Neuron (in vitro differentiated cells): Measurements from ENCODE around the gene NEURL3.
"Not testable (repeated sequence)": the region's sequence is repeated elsewhere in the genome, so short reads cannot be mapped to it uniquely, and the experiment has no call there.

ENCODE experiments used
- H2AFZ ChIP-seq: one replicate; pipeline ENCODE4 v1.6.1; 2013; ENCODE audit warnings: low read depth, mild to moderate bottlenecking, inconsistent platforms, low read length, moderate library complexity
- H3K27me3 ChIP-seq: one replicate; pipeline ENCODE4 v1.6.1; 2013; ENCODE audit warnings: low read length; ENCODE audit not compliant: insufficient read depth
- H3K36me3 ChIP-seq: one replicate; pipeline ENCODE4 v1.6.1; 2013; ENCODE audit warnings: low read length; ENCODE audit not compliant: insufficient read depth
- H3K4me1 ChIP-seq: one replicate; pipeline ENCODE4 v1.6.1; 2013; ENCODE audit warnings: low read length; ENCODE audit not compliant: insufficient read depth
- H3K4me3 ChIP-seq: 2 replicates; pipeline ENCODE4 v1.5.1; 2013; ENCODE audit warnings: mild to moderate bottlenecking, low read length, moderate library complexity
- H3K9me3 ChIP-seq: one replicate; pipeline ENCODE4 v1.6.1; 2013; ENCODE audit warnings: low read length

NEURL3 gene

GRCh38 chr2:96505231-96505889, at the start of gene NEURL3:
Gene NEURL3, minus strand, starts transcription at chr2:96505357. Its CDS starts 71 bp downstream, at chr2:96505286.
- Histone ChIP-seq H3K27me3 (peaks cover 4% of the 10 kb centered on the region), H3K9me3 (no peaks in the 10 kb centered on the region), H3K4me3 (no peak within 1 kb of the TSS), H2AFZ (no peak within 1 kb of the TSS), H3K36me3 (no peaks in the 10 kb centered on the region), H3K4me1 (peaks cover 2% of the 10 kb centered on the region)

GRCh38 chr2:96554293-96555145, 49.4 kb upstream of the NEURL3 start:
- Histone ChIP-seq H3K4me1 (no peaks in the 10 kb centered on the region), H3K36me3 (no peaks in the 10 kb centered on the region), H2AFZ (no peak overlapping the region)

GRCh38 chr2:96553957-96554292, 48.8 kb upstream of the NEURL3 start:
- H2AFZ ChIP-seq, H3K27me3 ChIP-seq, H3K9me3 ChIP-seq, H3K4me3 ChIP-seq, H3K36me3 ChIP-seq, H3K4me1 ChIP-seq: not testable (repeated sequence)

More at GRCh38 chr2:96554293-96555145, 49.4 kb upstream of the NEURL3 start:
- Histone ChIP-seq H3K27me3 (no peaks in the 10 kb centered on the region), H3K4me3 (no peak overlapping the region), H3K9me3 (no peaks in the 10 kb centered on the region)

- no peaks in the 10 kb centered on the region for H3K9me3 ChIP-seq
Measured at GRCh38 chr2:96553176-96553956, 48.2 kb upstream of the NEURL3 start.

GRCh38 chr2:96552315-96553175, 47.4 kb upstream of the NEURL3 start:
- Histone ChIP-seq H3K36me3 (no peaks in the 10 kb centered on the region), H2AFZ (no peak overlapping the region), H3K4me1 (peaks cover 5% of the 10 kb centered on the region), H3K27me3 (no peaks in the 10 kb centered on the region), H3K4me3 (no peak overlapping the region), H3K9me3 (no peaks in the 10 kb centered on the region)

More at GRCh38 chr2:96553176-96553956, 48.2 kb upstream of the NEURL3 start:
- Histone ChIP-seq H3K27me3 (no peaks in the 10 kb centered on the region), H3K4me3 (no peak overlapping the region), H3K36me3 (no peaks in the 10 kb centered on the region), H3K4me1 (no peaks in the 10 kb centered on the region), H2AFZ (no peak overlapping the region)

- Histone ChIP-seq H3K9me3 (no peaks in the 10 kb centered on the region), H2AFZ (no peak overlapping the region), H3K4me3 (no peak overlapping the region), H3K36me3 (no peaks in the 10 kb centered on the region), H3K27me3 (no peaks in the 10 kb centered on the region), H3K4me1 (peaks cover 9% of the 10 kb centered on the region)
Measured at GRCh38 chr2:96551605-96552314, 46.6 kb upstream of the NEURL3 start.

GRCh38 chr2:96550787-96551604, 45.8 kb upstream of the NEURL3 start:
- Histone ChIP-seq H3K36me3 (no peaks in the 10 kb centered on the region), H2AFZ (no peak overlapping the region), H3K4me1 (peaks cover 9% of the 10 kb centered on the region), H3K9me3 (peaks cover 2% of the 10 kb centered on the region), H3K27me3 (no peaks in the 10 kb centered on the region), H3K4me3 (no peak overlapping the region)

- Histone ChIP-seq H3K4me1 (peaks cover 9% of the 10 kb centered on the region), H3K4me3 (no peak overlapping the region), H3K9me3 (peaks cover 2% of the 10 kb centered on the region), H3K36me3 (no peaks in the 10 kb centered on the region), H2AFZ (no peak overlapping the region), H3K27me3 (no peaks in the 10 kb centered on the region)
Measured at GRCh38 chr2:96549967-96550786, 45.0 kb upstream of the NEURL3 start.

- Histone ChIP-seq H3K4me3 (no peak overlapping the region), H3K27me3 (no peaks in the 10 kb centered on the region), H3K4me1 (peaks cover 9% of the 10 kb centered on the region), H2AFZ (no peak overlapping the region), H3K9me3 (peaks cover 2% of the 10 kb centered on the region), H3K36me3 (no peaks in the 10 kb centered on the region)
Measured at GRCh38 chr2:96549466-96549785, 44.3 kb upstream of the NEURL3 start.

- Histone ChIP-seq H3K9me3 (peaks cover 4% of the 10 kb centered on the region), H3K4me3 (no peak overlapping the region), H3K36me3 (no peaks in the 10 kb centered on the region), H2AFZ (no peak overlapping the region), H3K27me3 (no peaks in the 10 kb centered on the region), H3K4me1 (peaks cover 9% of the 10 kb centered on the region)
Measured at GRCh38 chr2:96548558-96549465, 43.7 kb upstream of the NEURL3 start.
